Measurements from ENCODE around the gene CCDC82. TPM values are rescaled to one million over a fixed set of nuclear protein-coding genes. Genes with fewer than 3 reads are reported as not detected.

CCDC82 gene
- total RNA-seq, 1 donor from 2014 or later, result 26.2 TPM

- Histone ChIP-seq H3K27ac (ENCODE audit: low read depth, low read length) (no peak overlapping the region), H3K4me3 (ENCODE audit: insufficient read depth, low read depth, low read length) (no peak overlapping the region), H2AFZ (ENCODE audit: low read depth, low read length) (no peak overlapping the region), H3K79me2 (ENCODE audit: insufficient read depth, low read length) (no peaks in the 10 kb centered on the region), H3K9ac (ENCODE audit: low read length) (peak overlapping the region; percentile 4), H3K27me3 (ENCODE audit: insufficient read depth, low read length) (no peaks in the 10 kb centered on the region), H3K4me1 (ENCODE audit: insufficient read depth, low read length) (no peaks in the 10 kb centered on the region), H3K9me3 (ENCODE audit: insufficient read depth, low read depth, low read length) (no peaks in the 10 kb centered on the region), H4K20me1 (ENCODE audit: insufficient read depth, low read length) (no peaks in the 10 kb centered on the region), H3K4me2 (ENCODE audit: low read length) (no peak overlapping the region), H3K36me3 (ENCODE audit: insufficient read depth, low read length) (peaks cover 20% of the 10 kb centered on the region)
- no peak for FAIRE-seq
- DNase-seq (ENCODE audit: low read depth), result peak; percentile 30
- H3K9me3 Mint-ChIP-seq (ENCODE audit: unreplicated experiment), result no peaks in the 10 kb centered on the region
- H3K27ac Mint-ChIP-seq (ENCODE audit: unreplicated experiment), result no peak overlapping the region
- TF ChIP-seq EZH2 (IDR thresholded peaks at IDR 0.05; ENCODE audit: insufficient read depth, low read length), result no peak
- TF ChIP-seq CTCF (IDR thresholded peaks at IDR 0.05; ENCODE audit: insufficient read depth, low read depth, low read length), result no peak
- no peak overlapping the region for H3K4me3 Mint-ChIP-seq (ENCODE audit: unreplicated experiment)
- no peaks in the 10 kb centered on the region for H3K27me3 Mint-ChIP-seq (ENCODE audit: low read depth, unreplicated experiment)
- peaks cover 18% of the 10 kb centered on the region for H3K4me1 Mint-ChIP-seq (ENCODE audit: low read depth, unreplicated experiment)
- peaks cover 9% of the 10 kb centered on the region for H3K36me3 Mint-ChIP-seq (ENCODE audit: low read depth, unreplicated experiment)
Measured at GRCh38 chr11:96361778-96362177, 27.9 kb downstream of the CCDC82 start.

GRCh38 chr11:96358321-96358720 is 31.4 kb downstream of the CCDC82 start:
- Histone ChIP-seq H3K79me2 (ENCODE audit: insufficient read depth, low read length) (no peaks in the 10 kb centered on the region), H3K4me1 (ENCODE audit: insufficient read depth, low read length) (no peaks in the 10 kb centered on the region), H2AFZ (ENCODE audit: low read depth, low read length) (no peak overlapping the region), H3K27me3 (ENCODE audit: insufficient read depth, low read length) (no peaks in the 10 kb centered on the region), H3K4me3 (ENCODE audit: insufficient read depth, low read depth, low read length) (no peak overlapping the region), H3K36me3 (ENCODE audit: insufficient read depth, low read length) (peaks cover 21% of the 10 kb centered on the region), H3K9ac (ENCODE audit: low read length) (no peak overlapping the region), H3K27ac (ENCODE audit: low read depth, low read length) (no peak overlapping the region), H3K9me3 (ENCODE audit: insufficient read depth, low read depth, low read length) (no peaks in the 10 kb centered on the region), H3K4me2 (ENCODE audit: low read length) (no peak overlapping the region), H4K20me1 (ENCODE audit: insufficient read depth, low read length) (no peaks in the 10 kb centered on the region)
- no peak for TF ChIP-seq CTCF (IDR thresholded peaks at IDR 0.05; ENCODE audit: insufficient read depth, low read depth, low read length)
- no peak for TF ChIP-seq EZH2 (IDR thresholded peaks at IDR 0.05; ENCODE audit: insufficient read depth, low read length)
- FAIRE-seq (no peak), DNase-seq (ENCODE audit: low read depth) (no peak)
- H3K27me3 Mint-ChIP-seq (ENCODE audit: low read depth, unreplicated experiment), result no peaks in the 10 kb centered on the region
- no peak overlapping the region for H3K4me3 Mint-ChIP-seq (ENCODE audit: unreplicated experiment)
- H3K9me3 Mint-ChIP-seq (ENCODE audit: unreplicated experiment), result no peaks in the 10 kb centered on the region
- peaks cover 12% of the 10 kb centered on the region for H3K36me3 Mint-ChIP-seq (ENCODE audit: low read depth, unreplicated experiment)
- peaks cover 18% of the 10 kb centered on the region for H3K4me1 Mint-ChIP-seq (ENCODE audit: low read depth, unreplicated experiment)
- no peak overlapping the region for H3K27ac Mint-ChIP-seq (ENCODE audit: unreplicated experiment)

- Histone ChIP-seq H3K36me3 (ENCODE audit: insufficient read depth, low read length) (peaks cover 21% of the 10 kb centered on the region), H3K4me3 (ENCODE audit: insufficient read depth, low read depth, low read length) (no peak overlapping the region), H3K79me2 (ENCODE audit: insufficient read depth, low read length) (no peaks in the 10 kb centered on the region), H2AFZ (ENCODE audit: low read depth, low read length) (no peak overlapping the region), H3K4me2 (ENCODE audit: low read length) (no peak overlapping the region), H3K9ac (ENCODE audit: low read length) (no peak overlapping the region), H4K20me1 (ENCODE audit: insufficient read depth, low read length) (no peaks in the 10 kb centered on the region), H3K4me1 (ENCODE audit: insufficient read depth, low read length) (no peaks in the 10 kb centered on the region), H3K27me3 (ENCODE audit: insufficient read depth, low read length) (no peaks in the 10 kb centered on the region), H3K9me3 (ENCODE audit: insufficient read depth, low read depth, low read length) (no peaks in the 10 kb centered on the region), H3K27ac (ENCODE audit: low read depth, low read length) (no peak overlapping the region)
- TF ChIP-seq EZH2 (IDR thresholded peaks at IDR 0.05; ENCODE audit: insufficient read depth, low read length) (no peak), CTCF (IDR thresholded peaks at IDR 0.05; ENCODE audit: insufficient read depth, low read depth, low read length) (no peak)
- Mint-ChIP-seq H3K4me3 (ENCODE audit: unreplicated experiment) (peak overlapping the region; percentile 22), H3K4me1 (ENCODE audit: low read depth, unreplicated experiment) (peaks cover 18% of the 10 kb centered on the region), H3K27ac (ENCODE audit: unreplicated experiment) (peak overlapping the region; percentile 83), H3K9me3 (ENCODE audit: unreplicated experiment) (no peaks in the 10 kb centered on the region), H3K36me3 (ENCODE audit: low read depth, unreplicated experiment) (peaks cover 12% of the 10 kb centered on the region), H3K27me3 (ENCODE audit: low read depth, unreplicated experiment) (no peaks in the 10 kb centered on the region)
- no peak for FAIRE-seq
- no peak for DNase-seq (ENCODE audit: low read depth)
Measured at GRCh38 chr11:96357794-96358193, 31.9 kb downstream of the CCDC82 start.
